GM19023 (cell line): ENCODE data around the gene HPS5.

ENCODE experiments used
- ATAC-seq: cut with Tn5 transposase; IDR thresholded peaks from one replicate; pipeline ENCODE4 v1.9.1; 2021; ENCODE audit warnings: mild to moderate bottlenecking, moderate library complexity; ENCODE audit not compliant: unreplicated experiment

Gene HPS5

GRCh38 chr11:18236664-18237356 is 85.1 kb downstream of the HPS5 start, which contains the start of gene SAA4:
SAA4 (minus strand) TSS chr11:18236802; CDS start chr11:18235926, 876 bp downstream.
- ATAC-seq = no peak

- no peak for ATAC-seq
Observed at GRCh38 chr11:18235394-18236334, 86.3 kb downstream of the HPS5 start.

GRCh38 chr11:18233912-18234311 is 88.0 kb downstream of the HPS5 start:
- ATAC-seq = no peak

GRCh38 chr11:18230859-18231258 is 91.1 kb downstream of the HPS5 start:
- no peak for ATAC-seq

- peak; percentile 94 for ATAC-seq
Observed at GRCh38 chr11:18229501-18229900, 92.4 kb downstream of the HPS5 start.
